ENCODE measurements around the gene PAX7. TPM values are rescaled to one million over a fixed set of nuclear protein-coding genes. Genes with fewer than 3 reads are reported as not detected.

Gene PAX7
- total RNA-seq, 1 experiment from 2014 or later = not detected

DNA sequence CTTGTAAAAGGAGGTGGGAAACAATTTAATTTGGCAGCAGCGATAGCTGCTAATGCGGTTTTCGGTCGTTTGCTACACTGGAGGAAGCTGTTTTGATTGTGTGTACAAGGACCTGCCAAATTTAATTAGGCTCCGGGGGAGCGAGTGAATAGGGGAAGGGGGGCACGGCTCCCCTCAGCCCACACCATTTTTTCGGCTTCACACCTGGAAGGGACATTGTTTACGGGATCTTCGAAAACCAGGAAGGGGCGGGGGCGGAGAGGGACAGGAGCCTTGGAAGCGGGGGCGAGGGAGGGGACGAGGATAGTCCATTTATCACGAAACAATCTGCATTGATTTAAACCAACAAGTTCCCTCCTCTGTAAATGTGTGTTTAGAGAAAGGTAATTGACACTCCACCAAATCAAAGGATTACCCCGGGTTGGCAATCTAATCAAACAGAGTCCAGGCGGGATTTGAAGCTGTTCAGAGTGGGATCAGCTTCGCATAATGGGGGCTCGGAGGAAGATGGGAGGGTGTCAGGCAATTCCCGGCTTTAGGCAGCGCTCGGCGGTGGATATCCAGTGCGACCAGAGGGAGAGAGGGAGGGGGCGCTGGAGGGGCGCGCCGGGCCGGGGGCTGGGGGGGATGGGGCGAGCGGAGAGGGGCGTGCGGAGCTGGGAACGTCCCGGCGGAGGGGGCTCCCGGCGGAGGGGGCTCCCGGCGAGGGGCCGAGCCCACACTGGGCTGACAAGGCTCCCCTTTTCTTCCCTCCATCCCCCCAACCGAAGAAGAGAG lies 9.8 kb downstream of the PAX7 start:
- DNase-seq (ENCODE audit: low read depth) = no peak

DNA sequence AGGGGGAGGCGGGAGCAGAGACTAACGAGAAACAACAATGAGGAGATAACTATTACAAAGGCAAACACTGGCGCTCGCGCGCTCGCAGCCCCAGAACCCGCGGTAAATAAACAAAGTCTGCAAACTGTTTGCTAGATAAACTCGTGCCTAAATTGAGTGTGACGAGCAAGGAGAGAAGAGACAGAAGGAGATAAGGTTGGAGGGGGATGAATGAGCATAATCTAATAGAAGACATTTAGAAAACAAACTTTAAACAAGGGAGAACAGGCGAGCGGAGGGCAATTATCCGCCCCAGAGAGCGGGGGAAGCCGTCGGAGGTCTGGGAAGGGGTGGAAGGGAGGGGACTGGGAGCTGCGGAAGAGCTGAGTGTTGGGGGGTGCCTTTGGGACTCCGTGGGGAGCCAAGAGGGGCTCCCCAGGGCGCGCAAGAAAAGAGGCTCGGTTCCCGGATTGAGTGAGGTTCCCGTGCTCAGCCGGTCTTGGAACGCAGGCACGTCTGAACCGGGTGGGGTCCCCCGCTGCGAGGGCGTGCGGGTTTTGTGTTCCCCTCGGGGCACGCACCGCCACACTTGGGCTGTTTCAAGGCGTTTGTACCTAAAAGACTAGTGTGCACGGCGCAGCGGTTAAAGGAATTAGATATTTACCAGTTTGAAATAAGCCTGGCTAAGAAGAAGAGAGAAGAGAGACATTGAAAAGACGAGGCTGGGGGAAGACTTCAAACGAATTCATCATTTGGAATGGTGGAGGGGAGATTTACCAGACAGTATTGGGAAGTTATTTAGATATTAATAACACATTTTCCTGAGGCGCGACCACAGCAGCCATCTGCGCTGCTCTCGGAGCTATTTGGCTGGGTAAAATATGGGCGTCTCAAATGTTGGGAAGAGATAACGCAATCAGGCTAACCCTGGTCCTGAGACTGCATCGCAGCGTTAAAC lies 10.6 kb downstream of the PAX7 start:
- DNase-seq (ENCODE audit: low read depth) = no peak

DNA sequence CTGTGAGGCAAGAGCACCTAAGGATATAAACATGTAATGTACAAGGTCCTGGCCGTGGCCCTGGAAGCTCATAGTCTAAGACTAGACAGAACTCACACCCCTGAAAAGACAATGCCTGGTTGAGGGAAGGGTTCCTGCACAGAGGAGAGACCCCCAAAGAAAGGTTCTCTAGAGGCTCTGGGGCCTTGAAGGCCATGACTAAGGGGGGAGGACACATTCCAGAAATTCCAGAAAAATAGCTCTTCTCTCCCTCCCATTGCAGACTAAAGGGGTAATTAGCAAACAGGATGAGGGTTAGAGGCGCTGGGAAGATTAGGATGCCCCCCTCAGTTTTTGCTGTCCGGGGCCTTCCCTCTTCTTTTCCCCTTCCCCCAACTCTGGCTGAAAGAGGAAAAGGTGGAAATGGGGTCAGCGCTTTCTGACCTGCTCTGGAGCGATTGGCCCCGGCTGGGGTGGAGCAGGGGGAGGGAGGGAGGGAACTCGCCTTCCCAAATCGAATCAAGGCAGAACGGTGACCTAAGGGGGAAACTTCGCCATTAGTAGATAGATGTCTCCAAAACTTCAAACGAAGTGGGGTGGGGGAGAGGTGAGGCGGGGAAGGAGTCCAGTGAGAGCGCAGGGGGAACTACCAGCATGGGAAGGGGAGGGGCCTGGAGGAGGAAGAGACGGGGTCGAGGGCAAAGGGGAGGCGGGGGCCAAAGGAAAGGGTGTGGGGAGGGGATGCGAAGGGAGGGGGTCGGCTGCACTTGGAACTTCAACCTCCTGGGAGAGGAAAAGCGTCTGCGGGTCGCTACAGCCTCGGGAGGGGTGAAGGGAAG lies 11.8 kb downstream of the PAX7 start:
- no peak for DNase-seq (ENCODE audit: low read depth)

DNA sequence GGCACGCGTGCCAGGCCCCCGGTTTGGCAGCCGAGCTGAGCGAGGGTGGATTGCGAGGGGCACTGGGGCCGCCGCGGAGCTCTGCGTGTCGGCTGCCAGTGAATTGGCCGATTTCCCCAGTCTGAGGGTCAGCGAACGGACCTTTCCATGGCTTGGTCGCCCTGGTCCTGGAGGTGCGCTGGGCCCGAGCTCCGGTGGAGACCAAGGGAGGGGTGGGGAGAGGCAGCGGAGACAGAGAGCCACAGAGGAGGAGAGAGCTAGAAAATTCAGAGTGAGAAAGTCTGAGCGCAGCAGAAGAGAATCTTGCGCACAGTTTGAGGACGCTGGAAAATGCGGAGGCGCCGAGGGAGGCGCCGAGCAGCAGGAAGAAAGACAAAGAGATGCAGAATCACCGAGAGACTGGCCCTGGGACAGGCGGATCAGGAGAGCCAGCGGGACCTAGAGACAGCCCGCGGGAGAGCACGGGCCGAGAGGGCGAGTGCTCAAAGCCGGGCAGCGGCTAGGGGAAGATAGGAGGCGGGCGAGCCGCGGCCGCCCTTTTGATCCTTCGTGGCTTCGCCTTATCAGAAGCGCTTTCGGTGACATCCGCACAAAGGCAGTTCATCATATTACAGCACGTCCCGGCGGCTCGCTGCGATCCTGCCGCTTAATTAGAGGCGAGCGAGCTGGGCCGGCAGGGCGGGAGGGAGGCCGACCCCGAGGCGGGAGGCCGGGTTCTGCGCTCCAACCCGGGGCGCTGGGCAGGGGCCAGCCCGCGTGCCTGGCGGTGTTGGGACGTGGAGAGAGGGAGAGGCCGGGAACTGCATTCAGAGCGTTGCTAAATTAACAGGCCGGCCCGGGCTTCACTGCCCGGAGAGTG lies 12.7 kb downstream of the PAX7 start:
- DNase-seq (ENCODE audit: low read depth) = no peak

GRCh38 chr1:18644013-18644399 lies 13.4 kb downstream of the PAX7 start:
- DNase-seq (ENCODE audit: low read depth) = no peak

GRCh38 chr1:18644446-18644845 lies 13.8 kb downstream of the PAX7 start:
- DNase-seq (ENCODE audit: low read depth) = no peak

DNA sequence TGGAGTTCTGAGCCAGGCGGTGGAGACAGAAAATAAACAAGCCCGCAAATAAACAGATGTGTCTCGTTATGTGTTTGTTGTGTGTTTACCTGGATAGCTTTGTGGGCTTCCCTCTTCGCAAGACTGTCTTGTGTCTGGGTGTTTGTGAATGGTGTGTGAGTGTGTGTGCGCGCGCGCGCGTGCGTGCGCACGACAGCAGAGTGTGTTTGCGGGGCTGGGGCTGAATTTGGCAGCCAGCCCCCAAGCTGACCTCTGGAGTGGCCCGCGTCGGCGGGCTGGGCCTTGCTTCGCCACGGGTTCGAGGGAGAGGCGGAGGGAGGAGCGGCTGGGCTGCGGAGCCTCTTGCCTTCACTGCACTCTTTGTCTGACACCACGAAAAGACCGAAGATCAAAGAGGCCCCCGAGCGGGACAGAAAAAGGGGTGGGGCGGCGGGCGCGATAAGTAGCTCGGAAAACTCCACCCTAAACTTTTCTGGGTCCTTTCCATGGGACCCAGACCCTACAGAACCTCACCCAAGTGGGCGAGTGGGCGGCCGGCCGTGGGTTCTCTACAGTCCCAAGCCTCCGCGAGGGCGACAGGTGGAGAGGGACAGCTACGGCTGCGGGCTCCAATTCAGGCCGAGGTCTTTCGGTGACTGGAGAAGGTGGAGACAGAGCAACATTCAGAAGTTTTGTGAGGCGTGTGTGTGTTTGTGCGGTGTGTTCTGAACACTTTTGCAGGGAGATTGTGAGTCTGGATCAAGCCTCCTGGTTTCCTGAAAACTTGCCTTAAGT lies 14.5 kb downstream of the PAX7 start:
- DNase-seq (ENCODE audit: low read depth) = no peak

GRCh38 chr1:18645747-18646090 lies 15.1 kb downstream of the PAX7 start:
- DNase-seq (ENCODE audit: low read depth) = no peak

GRCh38 chr1:18646091-18646785 lies 15.6 kb downstream of the PAX7 start:
- no peak for DNase-seq (ENCODE audit: low read depth)

DNA sequence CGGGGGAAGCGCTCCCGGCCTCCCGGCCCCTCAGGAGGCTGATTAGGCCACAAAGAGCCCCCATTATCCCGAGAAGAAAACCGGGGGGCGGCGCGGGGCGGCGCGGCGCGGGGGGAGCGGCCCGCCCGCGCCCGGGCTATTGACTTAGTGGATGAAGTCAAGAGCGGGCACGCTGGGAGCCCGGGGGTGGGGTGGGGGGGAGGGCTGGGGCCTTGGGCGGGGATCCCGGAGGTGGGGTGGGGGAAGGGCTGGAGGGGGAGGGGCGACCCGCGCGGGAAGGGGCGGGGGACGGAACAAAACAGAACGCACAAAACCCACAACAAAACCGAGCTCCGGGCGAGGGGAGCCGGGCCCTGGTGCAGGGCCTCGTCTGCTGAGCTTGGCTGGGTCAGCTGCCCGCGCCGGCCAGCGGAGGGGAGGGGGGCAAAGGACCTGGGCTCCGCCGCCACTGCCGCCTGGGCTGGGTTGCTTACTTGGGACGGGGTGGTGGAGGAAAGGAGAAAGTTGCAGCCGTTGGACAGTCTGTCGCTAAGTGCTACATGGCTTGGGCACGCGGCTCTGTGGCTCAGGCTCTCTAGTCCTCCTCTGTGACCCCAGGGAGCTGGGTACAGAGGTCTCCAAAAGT lies 16.3 kb downstream of the PAX7 start:
- no peak for DNase-seq (ENCODE audit: low read depth)

DNA sequence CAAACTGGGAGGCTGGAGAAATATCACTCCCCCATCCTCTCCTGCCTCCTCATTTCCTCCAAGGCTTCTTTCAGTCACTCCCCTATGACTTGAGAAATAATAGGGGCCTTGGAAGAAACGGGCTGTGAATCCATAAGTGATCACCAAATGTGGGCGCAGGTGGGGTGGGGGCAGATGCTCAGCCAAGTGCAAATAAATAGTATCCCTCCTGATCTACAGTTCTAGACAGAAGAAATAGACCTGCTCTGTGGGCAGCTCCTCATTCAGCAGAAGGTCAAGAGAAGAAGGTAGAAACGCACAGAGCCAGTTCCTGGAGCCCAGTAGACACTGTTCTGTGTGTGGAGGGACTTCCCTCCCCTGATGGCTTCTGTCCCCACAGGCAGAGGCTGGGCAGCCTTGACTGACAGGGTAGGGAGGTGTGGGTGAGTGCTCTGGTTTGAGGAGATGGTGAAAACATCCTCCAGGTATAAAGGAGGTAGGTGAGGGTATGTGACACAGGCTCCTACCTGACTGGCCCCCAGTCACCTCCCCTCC lies 17.1 kb downstream of the PAX7 start:
- DNase-seq (ENCODE audit: low read depth) = no peak

- DNase-seq (ENCODE audit: low read depth) = no peak
These were observed 19.2 kb downstream of the PAX7 start for GRCh38 chr1:18649693-18650370.

GRCh38 chr1:18651713-18652112 lies 21.1 kb downstream of the PAX7 start:
- DNase-seq (ENCODE audit: low read depth) = no peak

DNA sequence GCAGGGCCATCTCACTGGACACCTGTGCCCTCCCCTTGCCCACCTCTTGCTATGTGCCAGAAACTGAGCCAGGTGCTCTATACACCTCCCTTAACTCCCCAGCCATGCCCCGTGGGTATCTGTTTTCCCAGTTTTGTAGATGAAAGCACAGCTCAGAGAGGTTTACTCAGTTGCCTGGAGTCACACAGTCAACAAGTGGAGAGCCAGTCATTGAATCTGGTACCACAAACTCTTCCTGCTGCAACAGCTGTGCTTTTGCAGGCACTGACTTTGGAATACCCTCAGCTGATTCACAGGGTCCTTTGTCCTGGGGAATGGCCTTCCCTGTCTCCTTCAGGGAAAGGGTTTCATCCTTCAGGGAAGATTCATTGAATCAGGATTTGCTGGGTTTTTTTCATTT lies 22.1 kb downstream of the PAX7 start:
- no peak for DNase-seq (ENCODE audit: low read depth)

- no peak for DNase-seq (ENCODE audit: low read depth)
These were observed 22.7 kb downstream of the PAX7 start for GRCh38 chr1:18653367-18653766.

- no peak for DNase-seq (ENCODE audit: low read depth)
These were observed 23.3 kb downstream of the PAX7 start for GRCh38 chr1:18653916-18654315.

GRCh38 chr1:18654599-18654998 lies 24.0 kb downstream of the PAX7 start:
- no peak for DNase-seq (ENCODE audit: low read depth)

- no peak for DNase-seq (ENCODE audit: low read depth)
These were observed 27.0 kb downstream of the PAX7 start for GRCh38 chr1:18657506-18658201.
